K562 (cell line): Measurements from ENCODE around the gene RASSF1. TPM values are rescaled to one million over a fixed set of nuclear protein-coding genes. Genes with fewer than 3 reads are reported as not detected.

Experiments
- ATF7 ChIP-seq: fragments of 450-650 bp; IDR thresholded peaks from 2 replicates; pipeline ENCODE4 v1.7.1; 2014; ENCODE audit warnings: mild to moderate bottlenecking, moderate library complexity
- FIP1L1 ChIP-seq: fragments of 200-400 bp; formaldehyde crosslinking; IDR thresholded peaks from 2 replicates; pipeline ENCODE4 v1.6.1; 2018; ENCODE audit warnings: mild to moderate bottlenecking, low read depth, low read length; ENCODE audit not compliant: poor library complexity, severe bottlenecking
- SNRNP70 ChIP-seq: fragments of 200-400 bp; formaldehyde crosslinking; optimal IDR thresholded peaks from 2 replicates; pipeline ENCODE3; 2017; ENCODE audit warnings: low read depth, low read length
- TEAD2 ChIP-seq: fragments of 450-650 bp; IDR thresholded peaks from 2 replicates; pipeline ENCODE4 v1.6.1; 2016; ENCODE audit warnings: missing genetic modification characterization, control low read depth, missing compliant biosample characterization
- ZNF766 ChIP-seq: fragments of 200-800 bp; sonication (Bioruptor generic); conservative IDR thresholded peaks from 2 replicates; pipeline ENCODE4 v1.6.1; 2016; ENCODE audit warnings: missing genetic modification characterization, missing compliant biosample characterization
- polyA plus RNA-seq, 8 experiments: library from polyadenylated mRNA; depleted of rRNA in 4 of 8; stranded (reverse) in 5 of 8; unstranded in 3 of 8; fragments of >200 nt; fragmentation: Nextera tagmentation in 2 of 8; fragmentation: Illumina TruSeq in 1 of 8; extraction: Ambion mirVana in 2 of 8; extraction: Trizol in 1 of 8; gene quantifications; 2 replicates each; pipeline versions ENCODE4 v1.2.1 to v1.2.3, GENCODE V29; 2011 to 2014; ENCODE audit warnings: inconsistent platforms in 1 of 8, missing spikeins in 1 of 8
- total RNA-seq, 7 experiments: library from RNA; depleted of rRNA in 6 of 7; stranded (reverse); fragments of >200 nt in 6 of 7; fragmentation: Illumina TruSeq in 2 of 7; extraction: Trizol in 2 of 7; gene quantifications; 2 replicates each; pipeline versions ENCODE4 v1.2.1 to v1.2.3, GENCODE V29; 2011 to 2021; ENCODE audit warnings: low replicate concordance in 1 of 7
- TF ChIP-seq, protein P1 (sequence below): fragments of 450-650 bp; formaldehyde crosslinking; conservative IDR thresholded peaks from 2 replicates; pipeline ENCODE4 v1.4.0; 2022; ENCODE audit warnings: mild to moderate bottlenecking, missing genetic modification characterization
- TF ChIP-seq, protein P2 (sequence below): fragments of 150-350 bp; conservative IDR thresholded peaks from 2 replicates; pipeline ENCODE4 v1.6.1; 2014; ENCODE audit warnings: low read length
- TF ChIP-seq, protein P3 (sequence below): fragments of 450-650 bp; conservative IDR thresholded peaks from 2 replicates; pipeline ENCODE4 v1.6.1; 2016; ENCODE audit warnings: missing genetic modification characterization, low read depth, mild to moderate bottlenecking, control low read depth, missing compliant biosample characterization
- TF ChIP-seq, protein P4 (sequence below): IDR thresholded peaks from 2 replicates; pipeline ENCODE4 v1.6.1; 2014; ENCODE audit warnings: antibody characterized with exemption
- TF ChIP-seq, protein P5 (sequence below), 2 experiments: IDR thresholded peaks; 2 replicates each; pipeline ENCODE4 v1.6.1; 2012; ENCODE audit warnings: improper control_type of control experiment in 2 of 2, low read depth in 2 of 2, low read length in 2 of 2, borderline replicate concordance in 1 of 2
- TF ChIP-seq, protein P6 (sequence below): fragments of 450-650 bp; IDR thresholded peaks from 2 replicates; pipeline ENCODE4 v1.6.1; 2018; ENCODE audit not compliant: partially characterized antibody

The RASSF1 gene
- total and polyA plus RNA-seq, 9 of the 15 experiments (the other 6 are each of a cell fraction or from before 2014, with no cell fraction given) = 3.6 to 57.1 (median 24.6) TPM

DNA sequence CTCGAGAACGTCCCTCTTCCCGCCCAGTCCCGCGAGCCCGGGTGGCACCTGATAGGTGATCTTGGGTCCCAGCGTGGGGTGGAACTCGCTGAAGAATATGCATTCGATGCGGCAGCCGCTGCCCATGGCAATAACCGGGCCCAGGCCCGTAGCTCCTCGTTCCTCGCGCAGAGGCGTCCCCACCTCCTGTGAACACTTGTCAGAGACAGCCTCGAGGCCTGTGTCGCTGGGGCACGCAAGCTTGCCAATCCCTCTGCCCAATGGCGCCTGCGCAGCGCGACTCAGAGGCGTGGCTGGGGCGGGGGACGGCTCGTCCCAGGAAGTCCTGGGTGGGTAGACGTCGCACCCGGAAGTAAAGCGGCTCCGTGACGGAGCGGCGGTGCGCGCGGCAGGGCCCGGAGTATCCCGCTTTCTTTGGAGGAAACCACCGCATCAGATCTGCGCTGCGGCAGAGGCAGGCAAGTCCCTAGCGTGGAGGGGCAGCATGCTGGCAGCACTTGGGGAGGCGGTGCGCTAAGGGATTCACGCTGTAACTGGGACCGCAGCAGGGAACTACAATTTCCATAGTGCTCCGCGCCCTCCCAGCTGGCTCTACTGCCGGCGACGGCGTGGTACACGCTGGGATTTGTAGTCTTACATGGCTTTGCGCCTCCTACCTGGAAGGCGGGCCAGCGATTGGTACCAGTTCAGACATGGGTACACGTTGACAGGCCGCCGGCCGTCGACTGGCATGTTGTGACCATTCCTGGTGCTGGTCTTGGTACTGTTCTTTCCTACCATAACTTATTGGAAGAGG, 10.1 kb upstream of the RASSF1 start, which contains the start of the genes CYB561D2 and NPRL2 (continued):
- TF ChIP-seq, protein P1, sequence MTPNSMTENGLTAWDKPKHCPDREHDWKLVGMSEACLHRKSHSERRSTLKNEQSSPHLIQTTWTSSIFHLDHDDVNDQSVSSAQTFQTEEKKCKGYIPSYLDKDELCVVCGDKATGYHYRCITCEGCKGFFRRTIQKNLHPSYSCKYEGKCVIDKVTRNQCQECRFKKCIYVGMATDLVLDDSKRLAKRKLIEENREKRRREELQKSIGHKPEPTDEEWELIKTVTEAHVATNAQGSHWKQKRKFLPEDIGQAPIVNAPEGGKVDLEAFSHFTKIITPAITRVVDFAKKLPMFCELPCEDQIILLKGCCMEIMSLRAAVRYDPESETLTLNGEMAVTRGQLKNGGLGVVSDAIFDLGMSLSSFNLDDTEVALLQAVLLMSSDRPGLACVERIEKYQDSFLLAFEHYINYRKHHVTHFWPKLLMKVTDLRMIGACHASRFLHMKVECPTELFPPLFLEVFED (CRISPR knock-in tag) = no peak
- TF ChIP-seq SNRNP70 (no peak), TEAD2 (tag) (no peak), FIP1L1 (no peak), ZNF766 (CRISPR knock-in tag) (peak; percentile 76), ATF7 (peak; percentile 75)
- TF ChIP-seq, protein P2, sequence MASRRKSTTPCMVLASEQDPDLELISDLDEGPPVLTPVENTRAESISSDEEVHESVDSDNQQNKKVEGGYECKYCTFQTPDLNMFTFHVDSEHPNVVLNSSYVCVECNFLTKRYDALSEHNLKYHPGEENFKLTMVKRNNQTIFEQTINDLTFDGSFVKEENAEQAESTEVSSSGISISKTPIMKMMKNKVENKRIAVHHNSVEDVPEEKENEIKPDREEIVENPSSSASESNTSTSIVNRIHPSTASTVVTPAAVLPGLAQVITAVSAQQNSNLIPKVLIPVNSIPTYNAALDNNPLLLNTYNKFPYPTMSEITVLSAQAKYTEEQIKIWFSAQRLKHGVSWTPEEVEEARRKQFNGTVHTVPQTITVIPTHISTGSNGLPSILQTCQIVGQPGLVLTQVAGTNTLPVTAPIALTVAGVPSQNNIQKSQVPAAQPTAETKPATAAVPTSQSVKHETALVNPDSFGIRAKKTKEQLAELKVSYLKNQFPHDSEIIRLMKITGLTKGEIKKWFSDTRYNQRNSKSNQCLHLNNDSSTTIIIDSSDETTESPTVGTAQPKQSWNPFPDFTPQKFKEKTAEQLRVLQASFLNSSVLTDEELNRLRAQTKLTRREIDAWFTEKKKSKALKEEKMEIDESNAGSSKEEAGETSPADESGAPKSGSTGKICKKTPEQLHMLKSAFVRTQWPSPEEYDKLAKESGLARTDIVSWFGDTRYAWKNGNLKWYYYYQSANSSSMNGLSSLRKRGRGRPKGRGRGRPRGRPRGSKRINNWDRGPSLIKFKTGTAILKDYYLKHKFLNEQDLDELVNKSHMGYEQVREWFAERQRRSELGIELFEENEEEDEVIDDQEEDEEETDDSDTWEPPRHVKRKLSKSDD = no peak
- TF ChIP-seq, protein P3, sequence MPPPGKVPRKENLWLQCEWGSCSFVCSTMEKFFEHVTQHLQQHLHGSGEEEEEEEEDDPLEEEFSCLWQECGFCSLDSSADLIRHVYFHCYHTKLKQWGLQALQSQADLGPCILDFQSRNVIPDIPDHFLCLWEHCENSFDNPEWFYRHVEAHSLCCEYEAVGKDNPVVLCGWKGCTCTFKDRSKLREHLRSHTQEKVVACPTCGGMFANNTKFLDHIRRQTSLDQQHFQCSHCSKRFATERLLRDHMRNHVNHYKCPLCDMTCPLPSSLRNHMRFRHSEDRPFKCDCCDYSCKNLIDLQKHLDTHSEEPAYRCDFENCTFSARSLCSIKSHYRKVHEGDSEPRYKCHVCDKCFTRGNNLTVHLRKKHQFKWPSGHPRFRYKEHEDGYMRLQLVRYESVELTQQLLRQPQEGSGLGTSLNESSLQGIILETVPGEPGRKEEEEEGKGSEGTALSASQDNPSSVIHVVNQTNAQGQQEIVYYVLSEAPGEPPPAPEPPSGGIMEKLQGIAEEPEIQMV (tag) = no peak
- TF ChIP-seq, protein P4, sequence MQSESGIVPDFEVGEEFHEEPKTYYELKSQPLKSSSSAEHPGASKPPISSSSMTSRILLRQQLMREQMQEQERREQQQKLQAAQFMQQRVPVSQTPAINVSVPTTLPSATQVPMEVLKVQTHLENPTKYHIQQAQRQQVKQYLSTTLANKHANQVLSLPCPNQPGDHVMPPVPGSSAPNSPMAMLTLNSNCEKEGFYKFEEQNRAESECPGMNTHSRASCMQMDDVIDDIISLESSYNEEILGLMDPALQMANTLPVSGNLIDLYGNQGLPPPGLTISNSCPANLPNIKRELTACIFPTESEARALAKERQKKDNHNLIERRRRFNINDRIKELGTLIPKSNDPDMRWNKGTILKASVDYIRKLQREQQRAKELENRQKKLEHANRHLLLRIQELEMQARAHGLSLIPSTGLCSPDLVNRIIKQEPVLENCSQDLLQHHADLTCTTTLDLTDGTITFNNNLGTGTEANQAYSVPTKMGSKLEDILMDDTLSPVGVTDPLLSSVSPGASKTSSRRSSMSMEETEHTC = no peak
- TF ChIP-seq, protein P5, sequence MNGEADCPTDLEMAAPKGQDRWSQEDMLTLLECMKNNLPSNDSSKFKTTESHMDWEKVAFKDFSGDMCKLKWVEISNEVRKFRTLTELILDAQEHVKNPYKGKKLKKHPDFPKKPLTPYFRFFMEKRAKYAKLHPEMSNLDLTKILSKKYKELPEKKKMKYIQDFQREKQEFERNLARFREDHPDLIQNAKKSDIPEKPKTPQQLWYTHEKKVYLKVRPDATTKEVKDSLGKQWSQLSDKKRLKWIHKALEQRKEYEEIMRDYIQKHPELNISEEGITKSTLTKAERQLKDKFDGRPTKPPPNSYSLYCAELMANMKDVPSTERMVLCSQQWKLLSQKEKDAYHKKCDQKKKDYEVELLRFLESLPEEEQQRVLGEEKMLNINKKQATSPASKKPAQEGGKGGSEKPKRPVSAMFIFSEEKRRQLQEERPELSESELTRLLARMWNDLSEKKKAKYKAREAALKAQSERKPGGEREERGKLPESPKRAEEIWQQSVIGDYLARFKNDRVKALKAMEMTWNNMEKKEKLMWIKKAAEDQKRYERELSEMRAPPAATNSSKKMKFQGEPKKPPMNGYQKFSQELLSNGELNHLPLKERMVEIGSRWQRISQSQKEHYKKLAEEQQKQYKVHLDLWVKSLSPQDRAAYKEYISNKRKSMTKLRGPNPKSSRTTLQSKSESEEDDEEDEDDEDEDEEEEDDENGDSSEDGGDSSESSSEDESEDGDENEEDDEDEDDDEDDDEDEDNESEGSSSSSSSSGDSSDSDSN (IDR thresholded peaks at IDR 0.05; ENCODE audit: borderline replicate concordance in 1 of 2, low read depth in 2 of 2, low read length in 2 of 2) = no peak
- TF ChIP-seq, protein P6, sequence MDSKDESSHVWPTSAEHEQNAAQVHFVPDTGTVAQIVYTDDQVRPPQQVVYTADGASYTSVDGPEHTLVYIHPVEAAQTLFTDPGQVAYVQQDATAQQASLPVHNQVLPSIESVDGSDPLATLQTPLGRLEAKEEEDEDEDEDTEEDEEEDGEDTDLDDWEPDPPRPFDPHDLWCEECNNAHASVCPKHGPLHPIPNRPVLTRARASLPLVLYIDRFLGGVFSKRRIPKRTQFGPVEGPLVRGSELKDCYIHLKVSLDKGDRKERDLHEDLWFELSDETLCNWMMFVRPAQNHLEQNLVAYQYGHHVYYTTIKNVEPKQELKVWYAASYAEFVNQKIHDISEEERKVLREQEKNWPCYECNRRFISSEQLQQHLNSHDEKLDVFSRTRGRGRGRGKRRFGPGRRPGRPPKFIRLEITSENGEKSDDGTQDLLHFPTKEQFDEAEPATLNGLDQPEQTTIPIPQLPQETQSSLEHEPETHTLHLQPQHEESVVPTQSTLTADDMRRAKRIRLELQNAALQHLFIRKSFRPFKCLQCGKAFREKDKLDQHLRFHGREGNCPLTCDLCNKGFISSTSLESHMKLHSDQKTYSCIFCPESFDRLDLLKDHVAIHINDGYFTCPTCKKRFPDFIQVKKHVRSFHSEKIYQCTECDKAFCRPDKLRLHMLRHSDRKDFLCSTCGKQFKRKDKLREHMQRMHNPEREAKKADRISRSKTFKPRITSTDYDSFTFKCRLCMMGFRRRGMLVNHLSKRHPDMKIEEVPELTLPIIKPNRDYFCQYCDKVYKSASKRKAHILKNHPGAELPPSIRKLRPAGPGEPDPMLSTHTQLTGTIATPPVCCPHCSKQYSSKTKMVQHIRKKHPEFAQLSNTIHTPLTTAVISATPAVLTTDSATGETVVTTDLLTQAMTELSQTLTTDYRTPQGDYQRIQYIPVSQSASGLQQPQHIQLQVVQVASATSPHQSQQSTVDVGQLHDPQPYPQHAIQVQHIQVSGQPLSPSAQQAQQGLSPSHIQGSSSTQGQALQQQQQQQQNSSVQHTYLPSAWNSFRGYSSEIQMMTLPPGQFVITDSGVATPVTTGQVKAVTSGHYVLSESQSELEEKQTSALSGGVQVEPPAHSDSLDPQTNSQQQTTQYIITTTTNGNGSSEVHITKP = peak; percentile 24
